K562 (cell line): ENCODE measurements around the gene MYH11. TPM values are rescaled to one million over a fixed set of nuclear protein-coding genes. Genes with fewer than 3 reads are reported as not detected.

ENCODE experiments used
- GATAD2A ChIP-seq: fragments of 450-650 bp; IDR thresholded peaks from 2 replicates; pipeline ENCODE4 v1.6.1; 2017
- HDAC1 ChIP-seq, 2 experiments: fragments of 450-650 bp; IDR thresholded peaks; 2 replicates each; pipeline ENCODE4 v1.6.1; 2016 to 2017; ENCODE audit warnings: inconsistent platforms in 1 of 2, mild to moderate bottlenecking in 1 of 2, moderate library complexity in 1 of 2
- HMG20B ChIP-seq: fragments of 250-450 bp; sonication (Bioruptor Pico); IDR thresholded peaks from 2 replicates; pipeline ENCODE4 v1.5.0; 2021; ENCODE audit warnings: mild to moderate bottlenecking
- HNRNPLL ChIP-seq: fragments of 200-400 bp; formaldehyde crosslinking; IDR thresholded peaks from 2 replicates; pipeline ENCODE4 v1.6.1; 2017; ENCODE audit warnings: low read length, low read depth, mild to moderate bottlenecking; ENCODE audit not compliant: poor library complexity, severe bottlenecking
- JUNB ChIP-seq: fragments of 450-650 bp; formaldehyde crosslinking; conservative IDR thresholded peaks from 2 replicates; pipeline ENCODE4 v1.4.0; 2020; ENCODE audit warnings: mild to moderate bottlenecking
- MCM3 ChIP-seq: fragments of 450-650 bp; IDR thresholded peaks from 2 replicates; pipeline ENCODE4 v1.6.1; 2016
- NCOA6 ChIP-seq: fragments of 450-650 bp; IDR thresholded peaks from 2 replicates; pipeline ENCODE4 v1.6.1; 2017; ENCODE audit warnings: mild to moderate bottlenecking
- NFIC ChIP-seq: fragments of 450-650 bp; IDR thresholded peaks from 2 replicates; pipeline ENCODE4 v1.6.1; 2017; ENCODE audit warnings: mild to moderate bottlenecking, inconsistent platforms
- NONO ChIP-seq, 2 experiments: fragments of 200-400 bp in 1 of 2; fragments of 450-650 bp in 1 of 2; formaldehyde crosslinking in 1 of 2; IDR thresholded peaks; 2 replicates each; pipeline ENCODE4 v1.6.1; 2017; ENCODE audit warnings: low read depth in 2 of 2, mild to moderate bottlenecking in 2 of 2, moderate library complexity in 2 of 2, low read length in 1 of 2
- NR2C1 ChIP-seq, 2 experiments: fragments of 450-650 bp; IDR thresholded peaks; 2 replicates each; pipeline ENCODE4 v1.6.1; 2017; ENCODE audit warnings: mild to moderate bottlenecking in 2 of 2, antibody characterized with exemption in 1 of 2, inconsistent platforms in 1 of 2, missing compliant biosample characterization in 1 of 2, missing genetic modification characterization in 1 of 2
- NR2C2 ChIP-seq, 2 experiments: fragments of 200-800 bp in 1 of 2; sonication (Bioruptor generic) in 1 of 2; sonication (generic) in 1 of 2; formaldehyde crosslinking in 1 of 2; IDR thresholded peaks; 2 replicates each; pipeline versions ENCODE4 v1.6.1 to v1.8.0; 2016 to 2022; ENCODE audit warnings: mild to moderate bottlenecking in 1 of 2, missing compliant biosample characterization in 1 of 2, missing genetic modification characterization in 1 of 2, missing genetic modification reagents in 1 of 2
- RHOXF2B ChIP-seq: fragments of 250-450 bp; sonication (Bioruptor Pico); conservative IDR thresholded peaks from 2 replicates; pipeline ENCODE4 v1.5.1; 2021
- SIX5 ChIP-seq, 2 experiments: IDR thresholded peaks; 2 replicates each; pipeline ENCODE4 v1.6.1; 2011; ENCODE audit warnings: low read length in 2 of 2, borderline replicate concordance in 1 of 2, low read depth in 1 of 2, mild to moderate bottlenecking in 1 of 2, moderate library complexity in 1 of 2; ENCODE audit not compliant: insufficient read depth in 1 of 2
- TCF3 ChIP-seq: sonication (generic); formaldehyde crosslinking; IDR thresholded peaks from 2 replicates; pipeline ENCODE4 v1.4.0; 2020; ENCODE audit warnings: mild to moderate bottlenecking, missing genetic modification reagents
- ZNF253 ChIP-seq: fragments of 250-450 bp; sonication (Bioruptor Pico); conservative IDR thresholded peaks from 2 replicates; pipeline ENCODE4 v1.6.1; 2021; ENCODE audit warnings: mild to moderate bottlenecking
- polyA plus RNA-seq, 8 experiments: library from polyadenylated mRNA; depleted of rRNA in 4 of 8; stranded (reverse) in 5 of 8; unstranded in 3 of 8; fragments of >200 nt; fragmentation: Nextera tagmentation in 2 of 8; fragmentation: Illumina TruSeq in 1 of 8; extraction: Ambion mirVana in 2 of 8; extraction: Trizol in 1 of 8; gene quantifications; 2 replicates each; pipeline versions ENCODE4 v1.2.1 to v1.2.3, GENCODE V29; 2011 to 2014; ENCODE audit warnings: inconsistent platforms in 1 of 8, missing spikeins in 1 of 8
- total RNA-seq, 7 experiments: library from RNA; depleted of rRNA in 6 of 7; stranded (reverse); fragments of >200 nt in 6 of 7; fragmentation: Illumina TruSeq in 2 of 7; extraction: Trizol in 2 of 7; gene quantifications; 2 replicates each; pipeline versions ENCODE4 v1.2.1 to v1.2.3, GENCODE V29; 2011 to 2021; ENCODE audit warnings: low replicate concordance in 1 of 7
- TF ChIP-seq, protein P1 (sequence below): fragments of 450-650 bp; IDR thresholded peaks from 2 replicates; pipeline ENCODE4 v1.7.0; 2016; ENCODE audit warnings: borderline replicate concordance
- TF ChIP-seq, protein P2 (sequence below): fragments of 250-450 bp; sonication (Bioruptor Pico); IDR thresholded peaks from 2 replicates; pipeline ENCODE4 v1.8.0; 2021; ENCODE audit warnings: mild to moderate bottlenecking, moderate library complexity
- TF ChIP-seq, protein P3 (sequence below), 2 experiments: fragments of 450-650 bp in 1 of 2; sonication (generic) in 1 of 2; formaldehyde crosslinking in 1 of 2; IDR thresholded peaks in 1 of 2; conservative IDR thresholded peaks in 1 of 2; 2 replicates each; pipeline versions ENCODE4 v1.6.1 to v1.8.1; 2016 to 2023; ENCODE audit warnings: mild to moderate bottlenecking in 2 of 2, moderate library complexity in 2 of 2, inconsistent platforms in 1 of 2, missing genetic modification reagents in 1 of 2
- TF ChIP-seq, protein P4 (sequence below), 2 experiments: fragments of 450-650 bp in 1 of 2; sonication (generic) in 1 of 2; formaldehyde crosslinking; conservative IDR thresholded peaks; 2 replicates each; pipeline versions ENCODE4 v1.4.0 to v1.8.1; 2020 to 2022; ENCODE audit warnings: mild to moderate bottlenecking in 1 of 2, missing genetic modification reagents in 1 of 2
- TF ChIP-seq, protein P5 (sequence below): sonication (generic); formaldehyde crosslinking; IDR thresholded peaks from 2 replicates; pipeline ENCODE4 v1.5.0; 2020; ENCODE audit warnings: missing genetic modification reagents
- TF ChIP-seq, protein P6 (sequence below), 2 experiments: IDR thresholded peaks; 2 replicates each; pipeline ENCODE4 v1.6.1; 2011; ENCODE audit warnings: borderline replicate concordance in 1 of 2, control low read depth in 1 of 2, low read depth in 1 of 2, low read length in 1 of 2, mild to moderate bottlenecking in 1 of 2, mixed read lengths in 1 of 2, moderate library complexity in 1 of 2; ENCODE audit not compliant: insufficient read depth in 1 of 2, insufficient read length in 1 of 2, poor library complexity in 1 of 2, severe bottlenecking in 1 of 2; ENCODE audit errors: extremely low read depth in 1 of 2

The MYH11 gene
- total and polyA plus RNA-seq, 9 of the 15 experiments (the other 6 are each of a cell fraction or from before 2014, with no cell fraction given), result 0.05 to 0.47 (median 0.08) TPM; not detected in 5

DNA sequence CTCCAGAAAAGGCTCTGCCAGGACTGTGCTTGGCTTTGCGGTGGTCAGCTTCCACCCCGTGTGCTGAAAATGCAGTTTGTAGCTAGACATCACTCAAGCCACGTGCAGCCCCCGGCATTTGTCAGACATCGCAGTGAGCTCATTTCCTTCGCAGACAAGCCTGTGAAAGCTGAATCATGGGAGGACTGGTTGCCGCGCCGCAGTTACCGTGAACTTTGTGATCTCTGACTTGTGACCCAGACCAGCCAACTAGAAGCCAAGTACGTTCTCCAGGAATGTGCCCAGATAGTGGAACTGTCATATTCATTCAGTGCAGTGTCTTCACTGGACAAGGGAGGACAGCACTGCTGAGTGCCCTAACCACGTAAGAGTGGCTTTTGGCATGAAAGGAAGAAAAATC, 148.7 kb downstream of the MYH11 start (continued):
- TF ChIP-seq, protein P1, sequence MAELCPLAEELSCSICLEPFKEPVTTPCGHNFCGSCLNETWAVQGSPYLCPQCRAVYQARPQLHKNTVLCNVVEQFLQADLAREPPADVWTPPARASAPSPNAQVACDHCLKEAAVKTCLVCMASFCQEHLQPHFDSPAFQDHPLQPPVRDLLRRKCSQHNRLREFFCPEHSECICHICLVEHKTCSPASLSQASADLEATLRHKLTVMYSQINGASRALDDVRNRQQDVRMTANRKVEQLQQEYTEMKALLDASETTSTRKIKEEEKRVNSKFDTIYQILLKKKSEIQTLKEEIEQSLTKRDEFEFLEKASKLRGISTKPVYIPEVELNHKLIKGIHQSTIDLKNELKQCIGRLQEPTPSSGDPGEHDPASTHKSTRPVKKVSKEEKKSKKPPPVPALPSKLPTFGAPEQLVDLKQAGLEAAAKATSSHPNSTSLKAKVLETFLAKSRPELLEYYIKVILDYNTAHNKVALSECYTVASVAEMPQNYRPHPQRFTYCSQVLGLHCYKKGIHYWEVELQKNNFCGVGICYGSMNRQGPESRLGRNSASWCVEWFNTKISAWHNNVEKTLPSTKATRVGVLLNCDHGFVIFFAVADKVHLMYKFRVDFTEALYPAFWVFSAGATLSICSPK, result no peak
- TF ChIP-seq, protein P2, sequence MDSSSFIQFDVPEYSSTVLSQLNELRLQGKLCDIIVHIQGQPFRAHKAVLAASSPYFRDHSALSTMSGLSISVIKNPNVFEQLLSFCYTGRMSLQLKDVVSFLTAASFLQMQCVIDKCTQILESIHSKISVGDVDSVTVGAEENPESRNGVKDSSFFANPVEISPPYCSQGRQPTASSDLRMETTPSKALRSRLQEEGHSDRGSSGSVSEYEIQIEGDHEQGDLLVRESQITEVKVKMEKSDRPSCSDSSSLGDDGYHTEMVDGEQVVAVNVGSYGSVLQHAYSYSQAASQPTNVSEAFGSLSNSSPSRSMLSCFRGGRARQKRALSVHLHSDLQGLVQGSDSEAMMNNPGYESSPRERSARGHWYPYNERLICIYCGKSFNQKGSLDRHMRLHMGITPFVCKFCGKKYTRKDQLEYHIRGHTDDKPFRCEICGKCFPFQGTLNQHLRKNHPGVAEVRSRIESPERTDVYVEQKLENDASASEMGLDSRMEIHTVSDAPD (CRISPR knock-in tag), result no peak
- TF ChIP-seq SIX5 (IDR thresholded peaks at IDR 0.05; ENCODE audit: borderline replicate concordance in 1 of 2, insufficient read depth in 1 of 2, low read depth in 1 of 2, low read length in 2 of 2) (no peak), GATAD2A (no peak), RHOXF2B (CRISPR knock-in tag) (no peak), NCOA6 (no peak), ZNF253 (CRISPR knock-in tag) (no peak), HDAC1 (IDR thresholded peaks at IDR 0.05) (no peak), TCF3 (CRISPR knock-in tag) (no peak), MCM3 (no peak), NR2C1 (IDR thresholded peaks at IDR 0.05) (no peak), NR2C1 (tag; IDR thresholded peaks at IDR 0.05) (peak; percentile 58), HNRNPLL (no peak), HMG20B (CRISPR knock-in tag) (no peak), NFIC (no peak), JUNB (CRISPR knock-in tag) (no peak), NONO (IDR thresholded peaks at IDR 0.05; ENCODE audit: low read depth in 2 of 2, low read length in 1 of 2) (no peak), NR2C2 (CRISPR knock-in tag; IDR thresholded peaks at IDR 0.05) (no peak), NR2C2 (tag; IDR thresholded peaks at IDR 0.05) (peak; percentile 67; the same call in 1 of the 2 replicates)
- TF ChIP-seq, protein P3, sequence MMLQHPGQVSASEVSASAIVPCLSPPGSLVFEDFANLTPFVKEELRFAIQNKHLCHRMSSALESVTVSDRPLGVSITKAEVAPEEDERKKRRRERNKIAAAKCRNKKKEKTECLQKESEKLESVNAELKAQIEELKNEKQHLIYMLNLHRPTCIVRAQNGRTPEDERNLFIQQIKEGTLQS (IDR thresholded peaks at IDR 0.05), result 0 out of 2 replicates have a peak, but pooled peaks have one; percentile 19
- TF ChIP-seq, protein P3 (CRISPR knock-in tag; conservative IDR thresholded peaks at IDR 0.05), result no peak
- TF ChIP-seq, protein P4, sequence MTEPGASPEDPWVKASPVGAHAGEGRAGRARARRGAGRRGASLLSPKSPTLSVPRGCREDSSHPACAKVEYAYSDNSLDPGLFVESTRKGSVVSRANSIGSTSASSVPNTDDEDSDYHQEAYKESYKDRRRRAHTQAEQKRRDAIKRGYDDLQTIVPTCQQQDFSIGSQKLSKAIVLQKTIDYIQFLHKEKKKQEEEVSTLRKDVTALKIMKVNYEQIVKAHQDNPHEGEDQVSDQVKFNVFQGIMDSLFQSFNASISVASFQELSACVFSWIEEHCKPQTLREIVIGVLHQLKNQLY (CRISPR knock-in tag; conservative IDR thresholded peaks at IDR 0.05), result no peak
- TF ChIP-seq, protein P5, sequence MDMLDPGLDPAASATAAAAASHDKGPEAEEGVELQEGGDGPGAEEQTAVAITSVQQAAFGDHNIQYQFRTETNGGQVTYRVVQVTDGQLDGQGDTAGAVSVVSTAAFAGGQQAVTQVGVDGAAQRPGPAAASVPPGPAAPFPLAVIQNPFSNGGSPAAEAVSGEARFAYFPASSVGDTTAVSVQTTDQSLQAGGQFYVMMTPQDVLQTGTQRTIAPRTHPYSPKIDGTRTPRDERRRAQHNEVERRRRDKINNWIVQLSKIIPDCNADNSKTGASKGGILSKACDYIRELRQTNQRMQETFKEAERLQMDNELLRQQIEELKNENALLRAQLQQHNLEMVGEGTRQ (CRISPR knock-in tag), result no peak
- TF ChIP-seq, protein P6, sequence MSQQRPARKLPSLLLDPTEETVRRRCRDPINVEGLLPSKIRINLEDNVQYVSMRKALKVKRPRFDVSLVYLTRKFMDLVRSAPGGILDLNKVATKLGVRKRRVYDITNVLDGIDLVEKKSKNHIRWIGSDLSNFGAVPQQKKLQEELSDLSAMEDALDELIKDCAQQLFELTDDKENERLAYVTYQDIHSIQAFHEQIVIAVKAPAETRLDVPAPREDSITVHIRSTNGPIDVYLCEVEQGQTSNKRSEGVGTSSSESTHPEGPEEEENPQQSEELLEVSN (IDR thresholded peaks at IDR 0.05; ENCODE audit: borderline replicate concordance in 1 of 2, extremely low read depth in 1 of 2, insufficient read depth in 1 of 2, insufficient read length in 1 of 2, low read depth in 1 of 2, low read length in 1 of 2, poor library complexity in 1 of 2, severe bottlenecking in 1 of 2), result peak; percentile 16 to 58
